Astrocyte (in vitro differentiated cells and primary cell): ENCODE results near the gene ANP32A.

Experiments used
- EZH2 ChIP-seq: IDR thresholded peaks from 2 replicates; pipeline ENCODE4 v1.6.1; 2012; ENCODE audit warnings: mild to moderate bottlenecking, low read length, inconsistent platforms; ENCODE audit not compliant: insufficient read depth
- TF ChIP-seq, protein P1 (sequence below): IDR thresholded peaks from 2 replicates; pipeline ENCODE4 v1.5.1; 2011; ENCODE audit warnings: low read depth, mild to moderate bottlenecking, inconsistent platforms, low read length, moderate library complexity; ENCODE audit not compliant: insufficient read depth

- TF ChIP-seq, protein P1, sequence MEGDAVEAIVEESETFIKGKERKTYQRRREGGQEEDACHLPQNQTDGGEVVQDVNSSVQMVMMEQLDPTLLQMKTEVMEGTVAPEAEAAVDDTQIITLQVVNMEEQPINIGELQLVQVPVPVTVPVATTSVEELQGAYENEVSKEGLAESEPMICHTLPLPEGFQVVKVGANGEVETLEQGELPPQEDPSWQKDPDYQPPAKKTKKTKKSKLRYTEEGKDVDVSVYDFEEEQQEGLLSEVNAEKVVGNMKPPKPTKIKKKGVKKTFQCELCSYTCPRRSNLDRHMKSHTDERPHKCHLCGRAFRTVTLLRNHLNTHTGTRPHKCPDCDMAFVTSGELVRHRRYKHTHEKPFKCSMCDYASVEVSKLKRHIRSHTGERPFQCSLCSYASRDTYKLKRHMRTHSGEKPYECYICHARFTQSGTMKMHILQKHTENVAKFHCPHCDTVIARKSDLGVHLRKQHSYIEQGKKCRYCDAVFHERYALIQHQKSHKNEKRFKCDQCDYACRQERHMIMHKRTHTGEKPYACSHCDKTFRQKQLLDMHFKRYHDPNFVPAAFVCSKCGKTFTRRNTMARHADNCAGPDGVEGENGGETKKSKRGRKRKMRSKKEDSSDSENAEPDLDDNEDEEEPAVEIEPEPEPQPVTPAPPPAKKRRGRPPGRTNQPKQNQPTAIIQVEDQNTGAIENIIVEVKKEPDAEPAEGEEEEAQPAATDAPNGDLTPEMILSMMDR = no peak
- no peak for TF ChIP-seq EZH2
These were observed 24.1 kb downstream of the ANP32A start for GRCh38 chr15:68796576-68796975.
